ENCODE measurements around the gene PRKN.

The PRKN gene

DNA sequence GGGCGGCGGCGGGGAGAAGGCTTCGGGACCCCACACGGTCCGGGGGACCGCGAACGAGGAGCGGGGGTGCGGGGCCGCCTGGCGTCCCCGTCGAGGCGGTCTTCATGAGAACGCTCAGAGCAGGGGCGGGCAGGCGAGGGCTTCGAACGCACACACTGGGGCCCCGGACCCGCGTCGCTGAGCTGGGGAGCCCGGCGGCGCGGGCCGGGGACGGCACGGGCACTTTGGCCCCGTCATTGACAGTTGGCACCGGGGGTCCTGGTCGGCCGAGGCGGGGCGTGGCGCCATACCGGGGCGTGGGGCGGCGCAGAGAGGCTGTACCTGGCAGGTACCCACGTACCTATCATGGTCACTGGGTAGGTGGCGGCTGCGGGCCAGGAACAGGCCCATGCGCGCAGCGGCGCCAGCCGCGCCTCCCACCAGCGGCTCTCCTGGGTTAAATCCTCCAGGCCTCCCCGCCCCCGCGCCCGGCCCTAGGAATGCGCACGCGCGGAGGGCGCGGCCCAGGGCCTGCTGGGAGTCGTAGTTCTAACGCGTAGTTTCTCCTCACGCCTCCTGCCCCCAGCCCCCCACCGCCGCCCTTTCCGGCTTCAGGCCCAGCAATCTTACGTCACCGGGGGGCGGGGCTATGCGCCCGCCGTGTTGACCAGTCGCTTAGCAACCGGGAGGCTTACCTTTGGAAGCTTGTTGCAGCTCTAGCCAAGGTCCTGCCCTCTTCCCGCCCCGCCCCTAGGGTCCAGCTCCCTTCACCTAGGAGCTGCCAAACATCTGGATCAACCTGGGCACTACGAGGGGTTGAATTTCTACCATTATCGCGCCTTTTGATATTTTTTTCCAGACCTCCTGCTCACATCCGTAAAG is at the start of gene PRKN, which contains the start of gene PACRG:
Gene PRKN, minus strand, starts transcription at position 445 of the 861 bp plus-strand sequence.
Gene PACRG, plus strand, starts transcription at position 653 of the 861 bp plus-strand sequence.
- Histone ChIP-seq H3K27ac (ENCODE audit: low read depth, low read length) (no peak within 1 kb of the TSS), H3K4me1 (ENCODE audit: control insufficient read depth, insufficient read depth, low read length) (peaks cover 14% of the 10 kb centered on the region), H3K36me3 (ENCODE audit: control insufficient read depth, insufficient read depth, low read length) (no peaks in the 10 kb centered on the region), H3K9me3 (ENCODE audit: control insufficient read depth, insufficient read depth, low read depth, low read length) (no peaks in the 10 kb centered on the region), H3K4me3 (ENCODE audit: low read depth, low read length) (peak within 1 kb of the TSS; percentile 86), H3K27me3 (ENCODE audit: control insufficient read depth, insufficient read depth, low read length) (peaks cover 5% of the 10 kb centered on the region; the same call in 1 of the 2 replicates), H3K9ac (ENCODE audit: low read length) (peak within 1 kb of the TSS; percentile 50)

DNA sequence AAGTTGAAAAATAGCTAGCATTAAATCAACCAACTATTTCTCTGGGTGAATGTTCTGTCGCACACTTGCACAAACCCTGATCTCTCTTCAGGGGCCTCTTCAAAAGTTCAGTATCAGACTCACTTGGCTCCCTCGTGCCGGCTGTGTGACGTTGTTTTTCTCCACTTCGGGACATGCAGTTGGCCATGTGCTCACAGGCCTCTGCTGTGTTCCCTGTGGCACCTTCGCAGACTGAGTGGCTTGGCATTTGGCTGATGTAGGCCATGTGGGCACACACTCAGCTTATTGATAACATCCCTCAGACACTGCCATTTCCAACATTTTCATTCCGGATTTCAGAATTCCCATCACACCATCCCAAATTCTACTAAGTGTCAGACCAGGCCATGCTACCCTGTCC is 49.5 kb upstream of the PRKN start:
- Histone ChIP-seq H3K27ac (ENCODE audit: low read depth, low read length) (no peak overlapping the region), H3K27me3 (ENCODE audit: control insufficient read depth, insufficient read depth, low read length) (no peaks in the 10 kb centered on the region), H3K36me3 (ENCODE audit: control insufficient read depth, insufficient read depth, low read length) (no peaks in the 10 kb centered on the region), H3K4me1 (ENCODE audit: control insufficient read depth, insufficient read depth, low read length) (no peaks in the 10 kb centered on the region), H3K9me3 (ENCODE audit: control insufficient read depth, insufficient read depth, low read depth, low read length) (peaks cover 6% of the 10 kb centered on the region; the same call in 1 of the 2 replicates), H3K9ac (ENCODE audit: low read length) (no peak overlapping the region), H3K4me3 (ENCODE audit: low read depth, low read length) (no peak overlapping the region)

DNA sequence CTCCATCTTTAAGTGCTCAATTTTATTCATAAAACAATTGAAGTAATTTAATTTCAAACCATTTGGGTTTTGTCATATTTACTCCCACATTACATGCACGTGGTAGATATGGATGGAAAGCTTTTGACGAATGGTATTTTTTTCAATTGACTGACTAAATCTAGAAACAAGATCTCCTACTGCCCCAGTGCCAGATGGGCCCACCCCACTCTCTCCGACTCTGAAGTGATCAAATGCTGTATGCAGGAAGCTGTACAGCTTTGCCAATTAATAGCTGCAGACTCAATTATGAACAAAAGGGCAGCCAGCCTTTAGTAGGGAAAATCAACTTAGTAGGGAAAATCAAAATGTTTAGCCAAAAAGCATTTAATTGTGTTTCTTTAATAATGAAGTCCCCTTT is 46.4 kb upstream of the PRKN start:
- Histone ChIP-seq H3K9ac (ENCODE audit: low read length) (no peak overlapping the region), H3K27ac (ENCODE audit: low read depth, low read length) (no peak overlapping the region), H3K9me3 (ENCODE audit: control insufficient read depth, insufficient read depth, low read depth, low read length) (0 out of 2 replicates have a peak, but pooled peaks cover 2% of the 10 kb centered on the region), H3K4me1 (ENCODE audit: control insufficient read depth, insufficient read depth, low read length) (no peaks in the 10 kb centered on the region), H3K36me3 (ENCODE audit: control insufficient read depth, insufficient read depth, low read length) (no peaks in the 10 kb centered on the region), H3K27me3 (ENCODE audit: control insufficient read depth, insufficient read depth, low read length) (no peaks in the 10 kb centered on the region), H3K4me3 (ENCODE audit: low read depth, low read length) (no peak overlapping the region)

DNA sequence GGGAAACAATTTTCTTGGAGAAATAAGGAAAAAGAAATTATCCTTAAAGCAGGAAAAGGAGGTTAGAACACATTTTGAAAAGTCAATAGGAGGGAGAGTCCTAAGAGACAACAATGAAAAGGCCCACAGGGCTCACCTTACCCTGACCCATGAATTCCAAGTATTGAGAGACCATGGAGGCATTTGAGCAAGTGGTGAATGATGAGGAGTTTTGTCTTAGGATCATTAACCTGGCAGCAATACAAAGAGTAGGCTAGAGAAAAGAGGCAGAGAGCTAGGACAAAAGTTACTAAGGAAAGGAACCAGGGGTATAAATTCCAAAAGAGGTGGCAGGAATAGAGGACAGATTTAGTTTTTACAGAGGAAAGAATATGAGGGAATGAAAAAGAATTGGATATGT is 44.9 kb upstream of the PRKN start:
- Histone ChIP-seq H3K4me3 (ENCODE audit: low read depth, low read length) (no peak overlapping the region), H3K36me3 (ENCODE audit: control insufficient read depth, insufficient read depth, low read length) (no peaks in the 10 kb centered on the region), H3K27me3 (ENCODE audit: control insufficient read depth, insufficient read depth, low read length) (no peaks in the 10 kb centered on the region), H3K9me3 (ENCODE audit: control insufficient read depth, insufficient read depth, low read depth, low read length) (no peaks in the 10 kb centered on the region), H3K9ac (ENCODE audit: low read length) (no peak overlapping the region), H3K27ac (ENCODE audit: low read depth, low read length) (no peak overlapping the region), H3K4me1 (ENCODE audit: control insufficient read depth, insufficient read depth, low read length) (no peaks in the 10 kb centered on the region)

- Histone ChIP-seq H3K27me3 (ENCODE audit: control insufficient read depth, insufficient read depth, low read length) (no peaks in the 10 kb centered on the region), H3K27ac (ENCODE audit: low read depth, low read length) (no peak overlapping the region), H3K9ac (ENCODE audit: low read length) (no peak overlapping the region), H3K4me3 (ENCODE audit: low read depth, low read length) (no peak overlapping the region), H3K9me3 (ENCODE audit: control insufficient read depth, insufficient read depth, low read depth, low read length) (no peaks in the 10 kb centered on the region), H3K36me3 (ENCODE audit: control insufficient read depth, insufficient read depth, low read length) (no peaks in the 10 kb centered on the region), H3K4me1 (ENCODE audit: control insufficient read depth, insufficient read depth, low read length) (no peaks in the 10 kb centered on the region)
Measured at GRCh38 chr6:162770955-162771354, 43.4 kb upstream of the PRKN start.

DNA sequence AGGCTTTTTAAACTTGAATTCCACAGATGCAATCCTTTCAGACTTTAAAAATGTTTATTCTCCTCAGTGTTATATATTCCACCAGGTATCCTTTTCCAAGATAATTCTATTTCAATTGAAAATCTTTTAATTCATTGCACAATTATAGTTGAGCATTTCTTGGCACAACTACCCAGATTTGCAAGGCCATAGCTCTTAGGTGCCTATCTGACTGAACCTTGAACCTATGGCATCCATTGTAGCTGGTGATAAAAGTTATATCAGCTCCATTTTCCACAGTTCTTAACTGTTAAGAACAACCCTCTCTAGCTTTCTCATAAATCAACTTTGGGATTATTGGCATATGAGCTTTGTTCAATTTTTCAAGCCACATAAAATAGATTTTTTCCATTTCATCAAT is 42.6 kb upstream of the PRKN start:
- Histone ChIP-seq H3K9ac (ENCODE audit: low read length) (no peak overlapping the region), H3K9me3 (ENCODE audit: control insufficient read depth, insufficient read depth, low read depth, low read length) (no peaks in the 10 kb centered on the region), H3K4me3 (ENCODE audit: low read depth, low read length) (no peak overlapping the region), H3K36me3 (ENCODE audit: control insufficient read depth, insufficient read depth, low read length) (no peaks in the 10 kb centered on the region), H3K27me3 (ENCODE audit: control insufficient read depth, insufficient read depth, low read length) (no peaks in the 10 kb centered on the region), H3K27ac (ENCODE audit: low read depth, low read length) (no peak overlapping the region), H3K4me1 (ENCODE audit: control insufficient read depth, insufficient read depth, low read length) (no peaks in the 10 kb centered on the region)

DNA sequence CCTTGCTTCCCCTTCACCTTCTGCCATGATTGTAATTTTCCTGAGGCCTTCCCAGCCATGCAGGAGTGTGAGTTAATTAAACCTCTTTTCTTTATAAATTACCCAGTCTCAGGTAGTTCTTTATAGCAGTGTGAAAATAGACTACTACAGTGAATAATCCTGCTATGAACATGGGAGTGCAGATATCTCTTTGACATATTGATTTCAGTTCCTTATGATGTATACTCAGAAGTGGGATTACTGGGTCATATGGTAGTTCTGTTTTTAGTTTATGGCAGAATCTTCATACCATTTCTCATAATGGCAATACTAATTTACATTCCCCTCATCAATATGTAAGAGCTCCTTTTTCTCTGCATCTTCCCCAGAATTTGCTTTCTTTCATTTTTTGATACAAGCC is 26.2 kb upstream of the PRKN start:
- no peak overlapping the region for H3K9ac ChIP-seq (ENCODE audit: low read length)
- H3K4me3 ChIP-seq (ENCODE audit: low read depth, low read length): no peak overlapping the region
- no peak overlapping the region for H3K27ac ChIP-seq (ENCODE audit: low read depth, low read length)
- no peaks in the 10 kb centered on the region for H3K36me3 ChIP-seq (ENCODE audit: control insufficient read depth, insufficient read depth, low read length)
- H3K9me3 ChIP-seq (ENCODE audit: control insufficient read depth, insufficient read depth, low read depth, low read length): no peaks in the 10 kb centered on the region
- no peaks in the 10 kb centered on the region for H3K4me1 ChIP-seq (ENCODE audit: control insufficient read depth, insufficient read depth, low read length)
- no peaks in the 10 kb centered on the region for H3K27me3 ChIP-seq (ENCODE audit: control insufficient read depth, insufficient read depth, low read length)

- no peaks in the 10 kb centered on the region for H3K27me3 ChIP-seq (ENCODE audit: control insufficient read depth, insufficient read depth, low read length)
Measured at GRCh38 chr6:162751211-162751859, 23.8 kb upstream of the PRKN start.

GRCh38 chr6:162750776-162751175 is 23.2 kb upstream of the PRKN start:
- H3K36me3 ChIP-seq (ENCODE audit: control insufficient read depth, insufficient read depth, low read length): no peaks in the 10 kb centered on the region
- no peak overlapping the region for H3K9ac ChIP-seq (ENCODE audit: low read length)

More at GRCh38 chr6:162751211-162751859, 23.8 kb upstream of the PRKN start:
- H3K9me3 ChIP-seq (ENCODE audit: control insufficient read depth, insufficient read depth, low read depth, low read length): no peaks in the 10 kb centered on the region
- H3K36me3 ChIP-seq (ENCODE audit: control insufficient read depth, insufficient read depth, low read length): no peaks in the 10 kb centered on the region
- no peak overlapping the region for H3K27ac ChIP-seq (ENCODE audit: low read depth, low read length)
- H3K4me1 ChIP-seq (ENCODE audit: control insufficient read depth, insufficient read depth, low read length): no peaks in the 10 kb centered on the region
- no peak overlapping the region for H3K4me3 ChIP-seq (ENCODE audit: low read depth, low read length)
- H3K9ac ChIP-seq (ENCODE audit: low read length): no peak overlapping the region

DNA sequence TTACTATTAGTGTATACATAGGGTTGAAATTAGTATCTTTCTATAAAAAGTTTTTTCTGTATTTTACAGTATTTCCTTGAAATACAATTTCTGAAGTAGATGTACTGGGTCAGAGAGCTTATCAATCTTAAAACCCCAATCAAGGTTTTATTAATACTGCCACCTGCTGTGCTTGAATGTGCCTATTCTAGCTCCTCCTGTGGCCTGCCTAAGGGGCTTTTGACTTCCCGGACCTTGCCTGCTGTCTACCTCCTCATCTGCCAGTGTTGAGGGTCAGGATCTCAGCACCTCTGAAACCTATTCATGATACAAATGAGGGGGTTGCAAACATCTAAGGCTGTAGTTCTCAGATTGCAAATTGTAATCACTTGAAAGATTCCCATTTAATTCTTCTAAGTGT is 9.4 kb upstream of the PRKN start:
- Histone ChIP-seq H3K4me1 (ENCODE audit: control insufficient read depth, insufficient read depth, low read length) (no peaks in the 10 kb centered on the region), H3K36me3 (ENCODE audit: control insufficient read depth, insufficient read depth, low read length) (no peaks in the 10 kb centered on the region), H3K9me3 (ENCODE audit: control insufficient read depth, insufficient read depth, low read depth, low read length) (no peaks in the 10 kb centered on the region), H3K4me3 (ENCODE audit: low read depth, low read length) (no peak overlapping the region), H3K9ac (ENCODE audit: low read length) (no peak overlapping the region), H3K27me3 (ENCODE audit: control insufficient read depth, insufficient read depth, low read length) (no peaks in the 10 kb centered on the region), H3K27ac (ENCODE audit: low read depth, low read length) (no peak overlapping the region)

More at GRCh38 chr6:162750776-162751175, 23.2 kb upstream of the PRKN start:
- H3K4me1 ChIP-seq (ENCODE audit: control insufficient read depth, insufficient read depth, low read length): no peaks in the 10 kb centered on the region
- H3K27me3 ChIP-seq (ENCODE audit: control insufficient read depth, insufficient read depth, low read length): no peaks in the 10 kb centered on the region
- H3K4me3 ChIP-seq (ENCODE audit: low read depth, low read length): no peak overlapping the region
- H3K27ac ChIP-seq (ENCODE audit: low read depth, low read length): no peak overlapping the region
- no peaks in the 10 kb centered on the region for H3K9me3 ChIP-seq (ENCODE audit: control insufficient read depth, insufficient read depth, low read depth, low read length)

DNA sequence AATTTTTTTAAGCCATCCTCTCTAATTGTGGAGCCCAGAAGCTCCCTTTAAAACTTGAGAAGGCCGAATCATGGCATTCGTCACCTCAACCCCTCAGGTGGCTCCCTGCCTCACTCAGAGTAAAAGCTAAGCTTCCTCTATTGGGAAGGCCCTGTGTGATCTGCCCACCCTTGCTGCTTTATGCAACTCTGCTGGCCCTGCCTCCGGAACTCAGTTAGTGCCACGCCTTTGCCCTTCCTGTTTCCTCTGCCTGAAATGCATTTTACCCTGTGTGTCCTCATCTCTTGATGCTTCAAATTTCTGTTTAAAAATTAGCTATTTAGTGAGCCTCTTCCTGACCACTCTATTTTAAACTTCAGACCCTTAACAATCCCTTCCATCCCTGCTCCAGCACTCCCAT is 5.9 kb upstream of the PRKN start:
- no peak overlapping the region for H3K9ac ChIP-seq (ENCODE audit: low read length)
- H3K27me3 ChIP-seq (ENCODE audit: control insufficient read depth, insufficient read depth, low read length): no peaks in the 10 kb centered on the region
- H3K4me1 ChIP-seq (ENCODE audit: control insufficient read depth, insufficient read depth, low read length): no peaks in the 10 kb centered on the region
- no peak overlapping the region for H3K27ac ChIP-seq (ENCODE audit: low read depth, low read length)
- no peaks in the 10 kb centered on the region for H3K9me3 ChIP-seq (ENCODE audit: control insufficient read depth, insufficient read depth, low read depth, low read length)
- H3K4me3 ChIP-seq (ENCODE audit: low read depth, low read length): no peak overlapping the region
- H3K36me3 ChIP-seq (ENCODE audit: control insufficient read depth, insufficient read depth, low read length): no peaks in the 10 kb centered on the region

Measured in HUES6 (cell line).